Progenitor cell of endocrine pancreas (in vitro differentiated cells): ENCODE measurements around the gene CUX1. TPM values are rescaled to one million over a fixed set of nuclear protein-coding genes. Genes with fewer than 3 reads are reported as not detected.
A peak's percentile ranks its signal among the peaks of the same experiment; 100 is the strongest.

Experiments used
- DNase-seq: peaks from one replicate; pipeline ENCODE4 v3.0.0; 2021; ENCODE audit warnings: low spot score; ENCODE audit not compliant: unreplicated experiment
- H3K27ac Mint-ChIP-seq: 2 replicates; pipeline ENCODE4 v1.8.0; 2021; ENCODE audit warnings: mild to moderate bottlenecking, moderate library complexity, mixed read lengths
- H3K27me3 Mint-ChIP-seq: 2 replicates; pipeline ENCODE4 v1.8.0; 2021; ENCODE audit warnings: mixed read lengths
- H3K36me3 Mint-ChIP-seq: 2 replicates; pipeline ENCODE4 v1.8.0; 2022; ENCODE audit warnings: mixed read lengths; ENCODE audit not compliant: insufficient read depth
- H3K4me1 Mint-ChIP-seq: 2 replicates; pipeline ENCODE4 v1.8.0; 2021; ENCODE audit warnings: low read depth, mixed read lengths
- H3K4me3 Mint-ChIP-seq: 2 replicates; pipeline ENCODE4 v1.8.0; 2021; ENCODE audit warnings: low read depth, mild to moderate bottlenecking, moderate library complexity, mixed read lengths
- H3K9me3 Mint-ChIP-seq: 2 replicates; pipeline ENCODE4 v1.8.0; 2021; ENCODE audit warnings: low read depth, mixed read lengths
- total RNA-seq: library from RNA; stranded (reverse); gene quantifications from 2 replicates; pipeline ENCODE4 v1.2.1, GENCODE V29; 2021
- TF ChIP-seq, protein P1 (sequence below): fragments of 200-600 bp; sonication (generic); IDR thresholded peaks from one replicate; pipeline ENCODE4 v1.5.0; 2021; ENCODE audit warnings: antibody characterized with exemption, mild to moderate bottlenecking; ENCODE audit not compliant: unreplicated experiment

Gene CUX1
- total RNA-seq, 1 donor from 2014 or later, result 103 TPM

DNA sequence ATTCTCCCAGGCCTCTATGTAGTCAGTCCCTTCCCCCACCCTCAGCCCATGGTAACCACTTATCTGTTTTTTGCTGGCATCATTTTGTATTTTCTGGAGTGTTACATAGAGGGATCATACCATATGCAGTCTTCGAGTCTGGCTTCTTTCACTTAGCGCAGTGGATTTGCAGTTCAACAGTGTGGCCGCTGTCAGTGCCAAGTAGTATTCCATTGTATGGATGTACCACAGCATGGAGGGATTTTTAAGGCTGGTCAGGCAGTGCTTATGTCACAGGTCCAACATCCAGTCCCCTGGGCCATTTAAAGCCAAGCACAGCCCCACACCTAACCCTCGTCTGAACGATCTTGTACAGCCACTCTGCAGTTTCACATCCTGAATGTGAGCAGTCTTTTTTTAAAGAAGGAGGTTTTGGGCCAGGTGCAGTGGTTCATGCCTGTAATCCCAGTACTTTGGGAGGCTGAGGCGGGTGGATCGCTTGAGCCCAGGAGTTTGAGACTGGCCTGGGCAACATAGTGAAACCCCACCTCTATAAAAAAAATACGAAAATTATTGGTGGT is 121.8 kb downstream of the CUX1 start:
- TF ChIP-seq, protein P1, sequence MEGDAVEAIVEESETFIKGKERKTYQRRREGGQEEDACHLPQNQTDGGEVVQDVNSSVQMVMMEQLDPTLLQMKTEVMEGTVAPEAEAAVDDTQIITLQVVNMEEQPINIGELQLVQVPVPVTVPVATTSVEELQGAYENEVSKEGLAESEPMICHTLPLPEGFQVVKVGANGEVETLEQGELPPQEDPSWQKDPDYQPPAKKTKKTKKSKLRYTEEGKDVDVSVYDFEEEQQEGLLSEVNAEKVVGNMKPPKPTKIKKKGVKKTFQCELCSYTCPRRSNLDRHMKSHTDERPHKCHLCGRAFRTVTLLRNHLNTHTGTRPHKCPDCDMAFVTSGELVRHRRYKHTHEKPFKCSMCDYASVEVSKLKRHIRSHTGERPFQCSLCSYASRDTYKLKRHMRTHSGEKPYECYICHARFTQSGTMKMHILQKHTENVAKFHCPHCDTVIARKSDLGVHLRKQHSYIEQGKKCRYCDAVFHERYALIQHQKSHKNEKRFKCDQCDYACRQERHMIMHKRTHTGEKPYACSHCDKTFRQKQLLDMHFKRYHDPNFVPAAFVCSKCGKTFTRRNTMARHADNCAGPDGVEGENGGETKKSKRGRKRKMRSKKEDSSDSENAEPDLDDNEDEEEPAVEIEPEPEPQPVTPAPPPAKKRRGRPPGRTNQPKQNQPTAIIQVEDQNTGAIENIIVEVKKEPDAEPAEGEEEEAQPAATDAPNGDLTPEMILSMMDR, result no peak
- Mint-ChIP-seq H3K27me3 (no peaks in the 10 kb centered on the region), H3K4me3 (no peak overlapping the region), H3K9me3 (peaks cover 3% of the 10 kb centered on the region), H3K4me1 (peaks cover 40% of the 10 kb centered on the region), H3K36me3 (peaks cover 9% of the 10 kb centered on the region), H3K27ac (no peak overlapping the region)
- DNase-seq, result no peak

DNA sequence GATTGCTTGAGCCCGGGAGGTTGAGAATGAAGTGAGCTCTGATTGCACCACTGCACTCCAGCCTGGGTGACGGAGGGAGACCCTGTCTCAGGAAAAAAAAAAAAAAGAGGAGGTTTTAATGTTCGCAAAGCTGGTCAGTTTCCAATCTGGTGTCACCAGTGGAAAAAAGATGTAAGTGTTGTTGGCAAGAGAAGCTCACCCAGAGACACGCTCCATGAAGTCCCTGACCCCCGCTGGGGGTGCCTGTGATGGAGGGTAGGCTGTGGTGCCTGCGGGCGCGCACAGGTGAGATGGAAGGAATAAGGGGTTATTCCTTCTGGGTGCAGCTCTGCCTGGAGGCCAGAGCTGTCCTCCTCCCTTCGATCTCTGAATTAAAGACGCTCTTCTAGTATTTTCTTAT is 122.7 kb downstream of the CUX1 start:
- H3K27ac Mint-ChIP-seq, result no peak overlapping the region
- TF ChIP-seq, protein P1, result no peak

DNA sequence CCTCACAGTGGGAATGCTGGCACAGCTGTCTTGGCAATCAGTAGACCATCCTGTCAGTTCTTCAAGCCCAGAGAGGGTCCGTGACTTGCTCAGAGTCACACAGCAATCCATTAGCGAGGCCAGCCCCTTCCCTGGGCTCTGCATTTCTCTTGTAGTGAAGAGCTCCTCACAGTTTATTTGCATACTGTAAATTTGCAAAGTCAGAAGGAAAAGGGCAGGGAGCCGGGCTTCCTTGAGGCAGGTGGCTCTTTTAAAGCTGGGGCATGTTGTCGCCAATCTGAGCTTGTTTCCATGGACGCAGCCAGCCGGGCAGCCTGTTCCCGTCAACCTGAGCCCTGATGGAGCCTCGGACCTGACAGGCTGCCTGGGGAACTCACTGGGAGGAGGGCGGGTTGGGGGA is 123.4 kb downstream of the CUX1 start:
- Mint-ChIP-seq H3K9me3 (peaks cover 3% of the 10 kb centered on the region), H3K27ac (peak overlapping the region; percentile 13)
- DNase-seq, result no peak

More for the DNA sequence above, 122.7 kb downstream of the CUX1 start:
- H3K9me3 Mint-ChIP-seq, result peaks cover 3% of the 10 kb centered on the region
- peaks cover 30% of the 10 kb centered on the region for H3K4me1 Mint-ChIP-seq
- DNase-seq, result no peak
- H3K36me3 Mint-ChIP-seq, result peaks cover 9% of the 10 kb centered on the region
- H3K4me3 Mint-ChIP-seq, result no peak overlapping the region
- no peaks in the 10 kb centered on the region for H3K27me3 Mint-ChIP-seq

DNA sequence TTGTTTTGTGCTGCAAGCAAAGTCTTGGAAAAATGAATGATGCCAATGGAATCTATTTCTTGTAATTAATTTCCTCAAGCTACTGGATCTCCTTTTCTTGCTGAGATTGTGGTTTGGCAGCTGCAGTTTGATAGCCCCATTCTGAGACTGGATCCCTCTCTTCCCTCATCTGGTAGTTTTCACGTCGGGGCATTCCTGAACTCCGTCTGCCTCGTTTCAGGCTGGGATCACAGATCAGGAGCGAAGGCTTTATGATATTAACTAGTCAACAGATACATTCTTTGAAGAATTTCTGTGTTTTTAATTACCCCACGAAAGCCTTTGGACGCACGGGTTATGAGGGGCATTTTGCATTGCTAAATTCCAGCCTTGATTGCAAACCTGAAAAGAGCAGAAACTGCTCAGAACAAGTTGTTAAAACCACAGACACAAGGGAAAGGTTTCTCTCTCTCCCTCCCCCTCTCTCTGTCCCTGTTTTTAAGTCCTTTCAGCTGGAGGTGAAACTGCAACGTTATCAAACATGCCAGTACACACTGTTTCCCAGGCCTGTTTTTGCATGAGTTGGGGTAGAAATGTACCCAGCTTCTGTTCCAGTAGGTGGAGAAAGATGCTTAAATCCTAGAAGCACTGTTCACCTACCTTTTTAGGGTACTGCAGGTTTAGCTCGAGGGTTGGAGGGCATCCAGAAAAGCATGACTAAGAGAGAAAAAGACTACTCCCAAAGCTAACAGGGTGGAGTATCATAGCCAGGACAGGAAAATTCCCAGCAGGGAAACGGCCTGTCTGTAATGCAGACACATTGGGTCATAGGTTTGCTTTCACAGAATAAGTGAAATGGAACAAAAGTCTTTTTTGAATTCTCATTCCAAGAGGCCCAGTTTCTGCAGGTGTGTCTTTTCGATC is 124.3 kb downstream of the CUX1 start:
- Mint-ChIP-seq H3K4me1 (peaks cover 23% of the 10 kb centered on the region), H3K36me3 (peaks cover 7% of the 10 kb centered on the region), H3K4me3 (no peak overlapping the region), H3K27me3 (no peaks in the 10 kb centered on the region), H3K27ac (peak overlapping the region; percentile 37), H3K9me3 (peaks cover 3% of the 10 kb centered on the region)
- TF ChIP-seq, protein P1, result no peak
- DNase-seq, result no peak

More for the DNA sequence above, 123.4 kb downstream of the CUX1 start:
- Mint-ChIP-seq H3K36me3 (peaks cover 9% of the 10 kb centered on the region), H3K4me3 (no peak overlapping the region), H3K4me1 (peaks cover 25% of the 10 kb centered on the region), H3K27me3 (no peaks in the 10 kb centered on the region)
- TF ChIP-seq, protein P1, result no peak

DNA sequence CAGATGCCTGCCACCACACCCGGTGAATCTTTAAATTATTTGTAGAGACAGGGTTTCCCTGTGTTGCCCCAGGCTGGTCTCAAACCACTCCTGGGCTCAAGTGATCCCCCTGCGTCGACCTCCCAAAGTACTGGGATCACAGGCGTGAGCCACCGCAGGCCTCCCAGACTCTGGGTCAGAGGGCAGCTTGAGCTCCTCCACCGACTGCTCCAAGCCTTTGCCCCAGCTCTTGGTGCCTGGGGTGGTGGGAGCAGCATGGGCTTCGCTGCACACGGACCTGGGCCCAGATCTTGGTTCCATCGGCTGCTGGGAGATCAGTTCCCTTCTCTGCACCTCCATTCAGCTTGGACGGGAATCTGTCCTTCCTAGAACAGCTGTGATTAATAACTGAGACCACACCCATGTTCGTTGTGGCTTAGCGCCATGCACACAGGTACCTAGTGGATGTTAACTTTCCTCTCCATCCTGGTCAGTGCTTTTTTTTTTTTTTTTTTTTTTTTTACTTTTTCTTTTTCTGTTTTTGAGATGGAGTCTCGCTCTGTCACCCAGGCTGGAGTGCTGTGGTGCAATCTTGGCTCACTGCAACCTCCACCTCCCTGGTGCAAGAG is 125.3 kb downstream of the CUX1 start:
- no peak overlapping the region for H3K4me3 Mint-ChIP-seq

More for the DNA sequence above, 125.3 kb downstream of the CUX1 start:
- H3K4me1 Mint-ChIP-seq, result peaks cover 23% of the 10 kb centered on the region
- peaks cover 7% of the 10 kb centered on the region for H3K36me3 Mint-ChIP-seq
- H3K27ac Mint-ChIP-seq, result no peak overlapping the region
- H3K9me3 Mint-ChIP-seq, result peaks cover 3% of the 10 kb centered on the region
- H3K27me3 Mint-ChIP-seq, result no peaks in the 10 kb centered on the region
- no peak for DNase-seq
- TF ChIP-seq, protein P1, result no peak
